Panc1 (cell line): Measurements from ENCODE around the gene PNPT1.

Experiments used
- SIN3A ChIP-seq: IDR thresholded peaks from 2 replicates; pipeline ENCODE4 v1.6.1; 2012; ENCODE audit warnings: low read depth, mild to moderate bottlenecking, low read length, moderate library complexity, borderline replicate concordance; ENCODE audit not compliant: insufficient read depth
- TF ChIP-seq, protein P1 (sequence below): fragments of 450-650 bp; IDR thresholded peaks from 2 replicates; pipeline ENCODE4 v1.5.1; 2017; ENCODE audit warnings: mild to moderate bottlenecking

DNA sequence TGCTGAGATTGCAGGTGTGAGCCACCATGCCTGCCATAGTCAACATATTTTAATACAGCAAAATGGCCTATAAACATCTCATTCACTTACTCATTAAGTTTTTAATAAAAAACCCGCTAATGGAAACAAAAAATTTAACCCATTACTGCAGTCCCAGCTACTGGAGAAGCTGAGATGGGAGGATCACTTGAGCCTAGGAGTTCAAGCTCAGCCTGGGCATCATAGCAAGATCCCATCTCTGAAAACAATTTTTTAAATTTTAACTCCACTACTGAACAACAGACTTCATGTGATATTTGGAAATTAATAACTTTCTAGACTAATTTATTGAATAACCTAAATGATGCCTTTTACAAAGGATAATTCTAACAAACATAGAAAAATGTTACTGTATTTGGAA, 81.6 kb downstream of the PNPT1 start:
- TF ChIP-seq, protein P1, sequence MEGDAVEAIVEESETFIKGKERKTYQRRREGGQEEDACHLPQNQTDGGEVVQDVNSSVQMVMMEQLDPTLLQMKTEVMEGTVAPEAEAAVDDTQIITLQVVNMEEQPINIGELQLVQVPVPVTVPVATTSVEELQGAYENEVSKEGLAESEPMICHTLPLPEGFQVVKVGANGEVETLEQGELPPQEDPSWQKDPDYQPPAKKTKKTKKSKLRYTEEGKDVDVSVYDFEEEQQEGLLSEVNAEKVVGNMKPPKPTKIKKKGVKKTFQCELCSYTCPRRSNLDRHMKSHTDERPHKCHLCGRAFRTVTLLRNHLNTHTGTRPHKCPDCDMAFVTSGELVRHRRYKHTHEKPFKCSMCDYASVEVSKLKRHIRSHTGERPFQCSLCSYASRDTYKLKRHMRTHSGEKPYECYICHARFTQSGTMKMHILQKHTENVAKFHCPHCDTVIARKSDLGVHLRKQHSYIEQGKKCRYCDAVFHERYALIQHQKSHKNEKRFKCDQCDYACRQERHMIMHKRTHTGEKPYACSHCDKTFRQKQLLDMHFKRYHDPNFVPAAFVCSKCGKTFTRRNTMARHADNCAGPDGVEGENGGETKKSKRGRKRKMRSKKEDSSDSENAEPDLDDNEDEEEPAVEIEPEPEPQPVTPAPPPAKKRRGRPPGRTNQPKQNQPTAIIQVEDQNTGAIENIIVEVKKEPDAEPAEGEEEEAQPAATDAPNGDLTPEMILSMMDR, result no peak
- TF ChIP-seq SIN3A, result no peak
